ENCODE measurements around the gene KRTAP10-2.

The KRTAP10-2 gene

GRCh38 chr21:44515359-44516165, 35.7 kb downstream of the KRTAP10-2 start:
- no peak for TF ChIP-seq CTCF (IDR thresholded peaks at IDR 0.05)
- Histone ChIP-seq H3K4me3 (no peak overlapping the region), H3K27ac (no peak overlapping the region)
- DNase-seq (ENCODE audit: low spot score) = no peak

GRCh38 chr21:44514746-44515358, 36.5 kb downstream of the KRTAP10-2 start:
- Histone ChIP-seq H3K4me3 (no peak overlapping the region), H3K27ac (no peak overlapping the region)
- no peak for DNase-seq (ENCODE audit: low spot score)
- TF ChIP-seq CTCF (IDR thresholded peaks at IDR 0.05) = no peak

GRCh38 chr21:44514218-44514520, 37.1 kb downstream of the KRTAP10-2 start:
- Histone ChIP-seq H3K27ac (no peak overlapping the region), H3K4me3 (no peak overlapping the region)
- no peak for TF ChIP-seq CTCF (IDR thresholded peaks at IDR 0.05)
- no peak for DNase-seq (ENCODE audit: low spot score)

- DNase-seq (ENCODE audit: low spot score) = no peak
- H3K27ac ChIP-seq = no peak overlapping the region
These were observed 37.7 kb downstream of the KRTAP10-2 start for GRCh38 chr21:44513389-44514217.

GRCh38 chr21:44512496-44513388, 38.6 kb downstream of the KRTAP10-2 start:
- Histone ChIP-seq H3K27ac (no peak overlapping the region), H3K4me3 (no peak overlapping the region)
- TF ChIP-seq CTCF (IDR thresholded peaks at IDR 0.05) = no peak
- DNase-seq (ENCODE audit: low spot score) = no peak

More at GRCh38 chr21:44513389-44514217, 37.7 kb downstream of the KRTAP10-2 start:
- no peak overlapping the region for H3K4me3 ChIP-seq
- TF ChIP-seq CTCF (IDR thresholded peaks at IDR 0.05) = no peak

GRCh38 chr21:44511938-44512275, 39.4 kb downstream of the KRTAP10-2 start:
- no peak for TF ChIP-seq CTCF (IDR thresholded peaks at IDR 0.05)
- no peak for DNase-seq (ENCODE audit: low spot score)
- no peak overlapping the region for H3K27ac ChIP-seq
- H3K4me3 ChIP-seq = no peak overlapping the region

All from coronary artery (tissue), 2 donors.